Measurements from ENCODE around the gene NLK.

DNA sequence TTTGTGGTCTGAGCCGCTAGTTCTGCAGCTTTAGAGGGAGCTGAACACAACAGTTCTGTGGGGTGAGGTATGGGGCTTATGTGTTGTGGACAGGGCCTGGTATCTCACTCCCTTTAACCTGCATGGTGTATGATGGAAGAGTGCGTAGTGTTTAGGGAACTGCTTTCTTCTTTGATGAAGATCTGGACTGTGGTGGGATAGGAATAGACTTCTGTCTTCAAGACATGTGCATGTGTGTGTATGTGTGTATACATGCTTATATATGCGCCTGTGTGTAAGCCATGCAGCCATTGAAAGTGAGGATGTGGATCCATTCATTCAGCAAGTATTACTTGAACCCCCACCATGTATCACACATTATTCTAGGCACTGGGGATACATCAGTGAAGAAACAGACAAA, 161.8 kb downstream of the NLK start:
- no peak for TF ChIP-seq ASH2L (IDR thresholded peaks at IDR 0.05; ENCODE audit: insufficient read length, low read depth, low read length)
- TF ChIP-seq RFXAP (CRISPR knock-in tag; IDR thresholded peaks at IDR 0.05; ENCODE audit: borderline replicate concordance), result no peak
